B cell (primary cell): ENCODE measurements around the gene GASK1A. TPM values are rescaled to one million over a fixed set of nuclear protein-coding genes. Genes with fewer than 3 reads are reported as not detected.

Experiments
- ATAC-seq: fragments of 200-7000 bp; cut with Tn5 transposase; one replicate; pipeline ENCODE4 v1.10.0; 2021; ENCODE audit warnings: low read depth, mild to moderate bottlenecking, moderate number of reproducible peaks, moderate library complexity
- CTCF ChIA-PET: fragments of 350-600 bp; sonication (Branson Sonifier 250); formaldehyde crosslinking; loops from one replicate; lab custom pipeline; 2021; ENCODE audit warnings: antibody characterized with exemption, inconsistent platforms; lab: Charles Lee
- POLR2A ChIA-PET: fragments of 350-600 bp; sonication (Branson Sonifier 250); formaldehyde crosslinking; loops from one replicate; lab custom pipeline; 2021; ENCODE audit warnings: antibody characterized with exemption; lab: Charles Lee
- DNase-seq: peaks from one replicate; pipeline ENCODE4 v3.0.0; 2013
- H2AFZ ChIP-seq: 2 replicates; pipeline ENCODE4 v1.6.1; 2012; ENCODE audit warnings: mild to moderate bottlenecking, low read depth, low read length; ENCODE audit not compliant: insufficient read depth, poor library complexity, severe bottlenecking
- H3K27ac ChIP-seq, 2 donors: 1 replicate in 1 of 2; 2 replicates in 1 of 2; pipeline ENCODE4 v1.5.1; 2012 to 2013; ENCODE audit warnings: low read length in 2 of 2, mild to moderate bottlenecking in 2 of 2, moderate library complexity in 1 of 2
- H3K27me3 ChIP-seq, 4 experiments: fragments of 200-600 bp in 1 of 4; sonication (generic) in 1 of 4; replicated peaks in 1 of 4; 1 replicate in 2 of 4; 2 replicates in 2 of 4; pipeline versions ENCODE4 v1.6.1 to v1.7.0; 2013 to 2016; ENCODE audit warnings: low read length in 3 of 4, mild to moderate bottlenecking in 2 of 4, mixed read lengths in 1 of 4, moderate library complexity in 1 of 4; ENCODE audit not compliant: insufficient read depth in 4 of 4, control insufficient read depth in 3 of 4; ENCODE audit errors: control extremely low read depth in 1 of 4
- H3K36me3 ChIP-seq, 2 experiments: replicated peaks in 1 of 2; 1 replicate in 1 of 2; 2 replicates in 1 of 2; pipeline versions ENCODE4 v1.6.1 to v1.7.1; 2013; ENCODE audit warnings: low read length in 1 of 2; ENCODE audit not compliant: insufficient read depth in 2 of 2, control insufficient read depth in 1 of 2; ENCODE audit errors: control extremely low read depth in 1 of 2, extremely low read depth in 1 of 2
- H3K4me1 ChIP-seq, 2 donors: fragments of 200-600 bp in 1 of 2; sonication (generic) in 1 of 2; 1 replicate in 1 of 2; 2 replicates in 1 of 2; pipeline versions ENCODE4 v1.5.1 to v1.6.1; 2013 to 2017; ENCODE audit warnings: low read length in 2 of 2; ENCODE audit not compliant: control insufficient read depth in 2 of 2, insufficient read depth in 2 of 2
- H3K4me2 ChIP-seq: replicated peaks from 2 replicates; pipeline ENCODE3; 2012; ENCODE audit warnings: mild to moderate bottlenecking, low read depth, low read length; ENCODE audit not compliant: poor library complexity, severe bottlenecking
- H3K4me3 ChIP-seq, 5 experiments: fragments of 200-600 bp in 1 of 5; sonication (generic) in 1 of 5; 1 replicate in 3 of 5; 2 replicates in 2 of 5; pipeline versions ENCODE4 v1.5.1 to v1.7.0; 2011 to 2016; ENCODE audit warnings: low read length in 4 of 5, mild to moderate bottlenecking in 4 of 5, low read depth in 2 of 5, control low read depth in 1 of 5, moderate library complexity in 1 of 5; ENCODE audit not compliant: insufficient read depth in 1 of 5; ENCODE audit errors: control extremely low read depth in 1 of 5, extremely low read depth in 1 of 5
- H3K79me2 ChIP-seq: fragments of 200-600 bp; sonication (generic); one replicate; pipeline ENCODE4 v1.6.0; 2016; ENCODE audit warnings: low read length; ENCODE audit not compliant: control insufficient read depth, insufficient read depth
- H3K9ac ChIP-seq: fragments of 200-600 bp; sonication (generic); 2 replicates; pipeline ENCODE4 v1.6.1; 2017; ENCODE audit warnings: mild to moderate bottlenecking, low read length, moderate library complexity
- H3K9me3 ChIP-seq, 3 donors: one replicate each; pipeline versions ENCODE4 v1.6.1 to v1.7.1; 2013; ENCODE audit warnings: low read length in 2 of 3; ENCODE audit not compliant: control insufficient read depth in 2 of 3, insufficient read depth in 1 of 3; ENCODE audit errors: control extremely low read depth in 1 of 3
- H4K20me1 ChIP-seq: 2 replicates; pipeline ENCODE4 v1.6.0; 2012; ENCODE audit warnings: mild to moderate bottlenecking, low read length; ENCODE audit not compliant: insufficient read depth, control insufficient read depth, poor library complexity, severe bottlenecking
- H3K27ac Mint-ChIP-seq: one replicate; pipeline ENCODE4 v1.8.0; 2021; ENCODE audit warnings: mixed read lengths
- H3K27me3 Mint-ChIP-seq: one replicate; pipeline ENCODE4 v1.8.0; 2021; ENCODE audit warnings: mixed read lengths
- H3K4me1 Mint-ChIP-seq: one replicate; pipeline ENCODE4 v1.8.0; 2021; ENCODE audit warnings: mixed read lengths
- H3K4me3 Mint-ChIP-seq: one replicate; pipeline ENCODE4 v1.8.0; 2021; ENCODE audit warnings: mixed read lengths
- H3K9me3 Mint-ChIP-seq: one replicate; pipeline ENCODE4 v1.8.0; 2022; ENCODE audit warnings: mixed read lengths; ENCODE audit not compliant: insufficient read depth
- EZH2 ChIP-seq: IDR thresholded peaks from 2 replicates; pipeline ENCODE4 v1.6.1; 2012; ENCODE audit warnings: borderline replicate concordance, low read depth, mild to moderate bottlenecking, moderate library complexity, low read length; ENCODE audit not compliant: insufficient read depth, poor library complexity, severe bottlenecking
- WGBS: methylation state at CpG from one replicate; pipeline ENCODE4 v1.1.5; 2013; ENCODE audit warnings: missing lambda C conversion rate; ENCODE audit not compliant: insufficient coverage; 5-methylcytosine and 5-hydroxymethylcytosine counted together
- intact Hi-C: fragments of 100-400 bp; cut with micrococcal nuclease; formaldehyde crosslinking; loops from one replicate; pipeline ENCODE4 v1.10.0; 2022
- polyA plus RNA-seq: library from polyadenylated mRNA; depleted of rRNA; stranded (reverse); fragments of >200 nt; gene quantifications from 2 replicates; pipeline ENCODE4 v1.2.3, GENCODE V29; 2012
- total RNA-seq, 2 donors: library from RNA; stranded (reverse); fragments of 120-200 nt in 1 of 2; gene quantifications; 1 replicate in 1 of 2; 2 replicates in 1 of 2; pipeline versions ENCODE4 v1.2.3 to v1.2.4, GENCODE V29; 2013 to 2022
- TF ChIP-seq, protein P1 (sequence below): fragments of 200-600 bp; IDR thresholded peaks from one replicate; pipeline ENCODE4 v1.8.0; 2022; ENCODE audit warnings: antibody characterized with exemption, mild to moderate bottlenecking

GASK1A gene
- total and polyA plus RNA-seq, 2 donors (not counting 1 experiment from before 2014, with no cell fraction given) = not detected

GRCh38 chr3:43082457-43082856 is 103.3 kb downstream of the GASK1A start:
- H3K27me3 ChIP-seq = no peaks in the 10 kb centered on the region
- no peak overlapping the region for H3K4me2 ChIP-seq
- H3K79me2 ChIP-seq = no peaks in the 10 kb centered on the region
- H4K20me1 ChIP-seq = no peaks in the 10 kb centered on the region
- ChIA-PET POLR2A (no interaction called here), CTCF (no interaction called here)
- H3K27ac Mint-ChIP-seq = no peak overlapping the region
- H3K4me3 ChIP-seq = no peak overlapping the region
- H3K9me3 Mint-ChIP-seq = peaks cover 2% of the 10 kb centered on the region
- TF ChIP-seq, protein P1, sequence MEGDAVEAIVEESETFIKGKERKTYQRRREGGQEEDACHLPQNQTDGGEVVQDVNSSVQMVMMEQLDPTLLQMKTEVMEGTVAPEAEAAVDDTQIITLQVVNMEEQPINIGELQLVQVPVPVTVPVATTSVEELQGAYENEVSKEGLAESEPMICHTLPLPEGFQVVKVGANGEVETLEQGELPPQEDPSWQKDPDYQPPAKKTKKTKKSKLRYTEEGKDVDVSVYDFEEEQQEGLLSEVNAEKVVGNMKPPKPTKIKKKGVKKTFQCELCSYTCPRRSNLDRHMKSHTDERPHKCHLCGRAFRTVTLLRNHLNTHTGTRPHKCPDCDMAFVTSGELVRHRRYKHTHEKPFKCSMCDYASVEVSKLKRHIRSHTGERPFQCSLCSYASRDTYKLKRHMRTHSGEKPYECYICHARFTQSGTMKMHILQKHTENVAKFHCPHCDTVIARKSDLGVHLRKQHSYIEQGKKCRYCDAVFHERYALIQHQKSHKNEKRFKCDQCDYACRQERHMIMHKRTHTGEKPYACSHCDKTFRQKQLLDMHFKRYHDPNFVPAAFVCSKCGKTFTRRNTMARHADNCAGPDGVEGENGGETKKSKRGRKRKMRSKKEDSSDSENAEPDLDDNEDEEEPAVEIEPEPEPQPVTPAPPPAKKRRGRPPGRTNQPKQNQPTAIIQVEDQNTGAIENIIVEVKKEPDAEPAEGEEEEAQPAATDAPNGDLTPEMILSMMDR = no peak
- no peak for TF ChIP-seq EZH2
- H3K9me3 ChIP-seq = peaks cover 0 to 16% (median 0%) of the 10 kb centered on the region in 3 donors
- H3K4me3 Mint-ChIP-seq = no peak overlapping the region
- no peak overlapping the region for H3K9ac ChIP-seq
- DNase-seq (no peak), ATAC-seq (no peak)
- WGBS = 100% methylated on average over 2 of the region's 2 CpGs
- intact Hi-C loops = no loop called here
- H3K27me3 Mint-ChIP-seq = no peaks in the 10 kb centered on the region
- peaks cover 0 to 6% of the 10 kb centered on the region in 2 experiments for H3K36me3 ChIP-seq
- H2AFZ ChIP-seq = no peak overlapping the region
- H3K4me1 ChIP-seq = no peaks in the 10 kb centered on the region
- H3K4me1 Mint-ChIP-seq = no peaks in the 10 kb centered on the region
- no peak overlapping the region for H3K27ac ChIP-seq

DNA sequence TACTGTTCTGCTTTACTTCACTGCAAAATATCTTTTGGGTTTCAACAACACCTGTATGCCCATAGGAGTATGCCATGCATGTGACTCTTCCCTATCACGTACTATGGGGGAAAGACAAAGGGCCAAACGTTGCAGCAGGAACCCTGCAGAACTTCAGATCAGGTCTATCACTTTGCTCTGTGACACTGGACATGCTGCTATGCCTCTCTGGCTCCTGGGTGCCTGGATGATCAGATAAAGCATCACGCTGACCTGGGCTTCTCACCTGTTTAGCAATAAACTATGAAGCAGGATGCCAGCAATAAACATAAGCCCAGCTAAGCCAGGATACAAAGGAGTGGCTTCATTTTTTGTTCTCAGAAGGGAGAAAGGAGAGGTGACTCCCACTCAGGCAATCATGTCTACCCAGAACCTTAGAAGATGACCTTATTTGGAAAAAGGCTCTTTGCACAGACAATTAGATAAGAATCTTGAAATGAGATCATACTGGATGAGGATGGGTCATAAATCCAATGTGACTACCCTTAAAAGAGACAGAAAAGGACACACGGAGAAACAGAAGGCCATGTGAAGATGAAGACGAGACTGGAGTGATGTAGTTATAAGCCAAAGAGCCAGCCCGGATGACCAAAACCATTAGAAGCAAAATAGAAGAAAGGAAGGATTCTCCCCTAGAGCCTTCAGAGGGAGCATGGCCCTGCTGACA is 107.5 kb downstream of the GASK1A start:
- 96% methylated on average over 6 of the region's 6 CpGs for WGBS
- no peak overlapping the region for H3K4me3 ChIP-seq
- Mint-ChIP-seq H3K4me1 (peaks cover 3% of the 10 kb centered on the region), H3K4me3 (no peak overlapping the region), H3K27me3 (no peaks in the 10 kb centered on the region), H3K27ac (no peak overlapping the region), H3K9me3 (peaks cover 2% of the 10 kb centered on the region)
- ATAC-seq (no peak), DNase-seq (no peak)
- POLR2A ChIA-PET = no interaction called here
- no peaks in the 10 kb centered on the region for H3K79me2 ChIP-seq
- no peaks in the 10 kb centered on the region for H4K20me1 ChIP-seq
- no peaks in the 10 kb centered on the region for H3K4me1 ChIP-seq
- no peaks in the 10 kb centered on the region for H3K27me3 ChIP-seq
- H2AFZ ChIP-seq = no peak overlapping the region
- H3K9me3 ChIP-seq = peaks cover 0 to 6% (median 0%) of the 10 kb centered on the region in 3 donors
- TF ChIP-seq EZH2 = no peak
- TF ChIP-seq, protein P1 = no peak
- CTCF ChIA-PET = no interaction called here
- no peak overlapping the region for H3K4me2 ChIP-seq
- H3K36me3 ChIP-seq = no peaks in the 10 kb centered on the region
- H3K27ac ChIP-seq = no peak overlapping the region
- H3K9ac ChIP-seq = no peak overlapping the region
- intact Hi-C loops = no loop called here
